ENCODE measurements around the gene HOXC13. TPM values are rescaled to one million over a fixed set of nuclear protein-coding genes. Genes with fewer than 3 reads are reported as not detected.

Gene HOXC13, protein sequence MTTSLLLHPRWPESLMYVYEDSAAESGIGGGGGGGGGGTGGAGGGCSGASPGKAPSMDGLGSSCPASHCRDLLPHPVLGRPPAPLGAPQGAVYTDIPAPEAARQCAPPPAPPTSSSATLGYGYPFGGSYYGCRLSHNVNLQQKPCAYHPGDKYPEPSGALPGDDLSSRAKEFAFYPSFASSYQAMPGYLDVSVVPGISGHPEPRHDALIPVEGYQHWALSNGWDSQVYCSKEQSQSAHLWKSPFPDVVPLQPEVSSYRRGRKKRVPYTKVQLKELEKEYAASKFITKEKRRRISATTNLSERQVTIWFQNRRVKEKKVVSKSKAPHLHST
- polyA plus RNA-seq (2013, experiment 1 of 2; ENCODE audit: insufficient read length), result not detected
- polyA plus RNA-seq (2013, experiment 2 of 2; ENCODE audit: insufficient read length), result not detected

DNA sequence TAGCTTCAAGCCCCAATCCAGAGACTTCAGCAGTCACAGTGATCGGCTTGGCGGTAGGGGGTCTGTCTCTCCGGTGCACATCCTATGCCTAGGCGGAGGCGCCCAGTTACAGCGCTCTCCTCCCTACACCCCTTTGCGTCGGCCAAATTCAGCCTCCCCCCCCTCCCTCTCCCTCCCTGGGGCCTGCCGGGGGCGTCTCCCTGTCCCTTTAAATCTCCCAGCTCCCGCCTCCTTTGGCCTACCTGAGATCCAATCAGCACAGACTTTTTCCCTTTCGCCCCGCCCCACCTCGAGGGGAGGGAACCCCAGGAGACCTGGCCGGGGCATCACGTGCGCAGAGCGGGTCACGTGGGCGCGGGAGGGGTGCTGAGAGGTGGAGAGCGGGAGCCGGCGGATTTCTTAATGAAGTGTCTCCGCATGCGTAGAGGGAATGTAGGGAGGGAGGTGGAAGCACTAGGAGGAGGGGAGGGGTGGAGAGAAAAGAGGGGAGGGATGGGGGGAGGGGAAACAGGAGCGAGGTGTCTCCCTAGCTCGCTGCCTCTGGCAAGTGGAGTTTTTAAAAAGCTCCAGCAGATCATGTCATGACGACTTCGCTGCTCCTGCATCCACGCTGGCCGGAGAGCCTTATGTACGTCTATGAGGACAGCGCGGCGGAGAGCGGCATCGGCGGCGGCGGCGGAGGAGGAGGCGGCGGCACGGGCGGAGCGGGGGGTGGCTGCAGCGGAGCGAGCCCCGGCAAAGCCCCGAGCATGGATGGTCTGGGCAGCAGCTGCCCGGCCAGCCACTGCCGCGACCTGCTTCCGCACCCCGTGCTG lies at the start of gene HOXC13:
Gene HOXC13, plus strand, starts transcription at position 506 of the 815 bp plus-strand sequence. Its CDS starts 76 bp downstream, at position 582.
- peak; percentile 9 for DNase-seq

DNA sequence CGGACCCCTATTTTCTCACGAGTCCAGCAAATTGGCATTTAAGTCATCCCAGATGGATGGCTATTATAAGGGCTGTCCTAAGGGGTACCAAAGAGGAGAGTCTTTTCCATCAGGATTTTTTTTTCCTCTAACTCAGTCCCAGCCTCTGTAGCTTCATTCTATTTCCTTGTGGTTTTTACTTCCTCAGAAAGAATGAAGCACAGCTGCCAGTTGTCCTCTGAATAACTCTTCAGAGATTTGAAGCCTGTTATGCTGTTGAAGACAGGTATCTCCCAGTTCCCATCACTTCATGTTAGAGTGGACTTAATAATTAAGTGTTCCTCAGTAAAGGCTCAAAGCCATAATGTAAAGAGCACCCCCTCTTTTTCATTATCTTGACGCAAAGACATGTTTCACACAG lies 48.5 kb upstream of the HOXC13 start:
- no peak for DNase-seq

DNA sequence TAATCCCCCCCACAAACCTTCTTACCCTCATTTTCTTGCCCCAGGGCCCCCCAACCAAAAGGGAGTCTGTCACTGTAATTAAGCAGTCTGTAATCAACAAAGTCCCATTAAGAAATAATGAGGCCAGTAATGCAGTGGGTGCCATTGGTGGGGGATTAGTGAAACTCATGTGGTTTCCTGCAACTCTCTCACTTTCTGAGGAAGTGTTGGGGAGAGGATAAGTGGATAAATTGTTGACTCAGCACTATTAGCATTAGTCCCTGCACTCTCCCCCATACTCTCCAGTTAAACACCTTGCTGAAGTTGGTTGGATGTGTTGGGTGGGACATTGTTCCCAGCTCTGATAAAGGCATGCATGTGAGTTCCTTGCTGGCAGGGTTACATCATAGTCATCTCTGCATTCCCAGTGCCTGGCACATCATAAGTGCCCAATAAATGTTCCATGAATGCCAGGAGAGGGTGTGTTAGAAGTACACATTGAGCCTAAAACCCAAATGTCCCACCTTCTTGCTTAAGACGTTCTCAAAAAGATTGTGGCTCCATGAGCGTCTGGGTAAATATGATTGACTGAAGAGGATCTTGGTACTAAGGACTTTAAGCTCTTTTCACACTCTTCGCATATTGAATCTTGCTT lies 45.8 kb upstream of the HOXC13 start:
- no peak for DNase-seq

DNA sequence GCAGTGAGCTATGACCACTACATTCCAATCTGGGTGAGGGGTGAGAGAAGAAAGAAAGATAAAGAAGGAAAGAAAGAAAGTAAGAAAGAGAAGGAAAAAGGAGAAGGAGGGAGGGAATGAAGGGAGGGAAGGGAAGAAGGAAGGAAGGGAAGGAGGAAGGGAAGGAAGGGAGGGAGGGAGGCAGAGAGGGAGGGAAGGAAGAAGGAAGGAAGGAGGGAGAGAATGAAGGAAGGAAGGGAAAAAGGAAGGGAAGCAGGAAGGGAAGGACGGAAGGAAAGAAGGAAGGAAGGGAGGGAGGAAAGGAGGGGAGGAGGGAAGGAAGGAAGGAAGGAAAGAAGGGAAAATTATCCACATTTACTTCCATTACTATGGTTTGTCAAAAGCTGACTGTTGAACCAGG lies 39.4 kb upstream of the HOXC13 start:
- DNase-seq, result no peak

DNA sequence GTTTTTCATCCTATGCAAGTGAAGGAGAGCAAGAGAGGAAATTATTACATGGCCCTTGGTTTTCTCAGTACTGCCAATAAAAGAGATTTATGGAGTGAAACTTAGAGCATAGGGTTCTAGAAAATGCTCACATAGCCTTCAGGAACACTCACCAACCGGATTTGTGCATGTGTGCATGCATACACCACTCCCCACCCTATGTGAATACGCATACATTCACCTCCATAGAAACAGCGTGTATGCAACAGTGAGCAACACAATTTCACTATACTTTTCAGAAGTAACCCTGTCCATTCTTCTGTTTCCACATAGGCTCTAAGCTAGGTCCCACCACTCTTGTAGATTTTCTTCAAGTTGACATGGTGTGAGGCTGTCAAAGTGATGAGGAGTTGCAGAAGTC lies 31.5 kb upstream of the HOXC13 start:
- DNase-seq, result no peak

DNA sequence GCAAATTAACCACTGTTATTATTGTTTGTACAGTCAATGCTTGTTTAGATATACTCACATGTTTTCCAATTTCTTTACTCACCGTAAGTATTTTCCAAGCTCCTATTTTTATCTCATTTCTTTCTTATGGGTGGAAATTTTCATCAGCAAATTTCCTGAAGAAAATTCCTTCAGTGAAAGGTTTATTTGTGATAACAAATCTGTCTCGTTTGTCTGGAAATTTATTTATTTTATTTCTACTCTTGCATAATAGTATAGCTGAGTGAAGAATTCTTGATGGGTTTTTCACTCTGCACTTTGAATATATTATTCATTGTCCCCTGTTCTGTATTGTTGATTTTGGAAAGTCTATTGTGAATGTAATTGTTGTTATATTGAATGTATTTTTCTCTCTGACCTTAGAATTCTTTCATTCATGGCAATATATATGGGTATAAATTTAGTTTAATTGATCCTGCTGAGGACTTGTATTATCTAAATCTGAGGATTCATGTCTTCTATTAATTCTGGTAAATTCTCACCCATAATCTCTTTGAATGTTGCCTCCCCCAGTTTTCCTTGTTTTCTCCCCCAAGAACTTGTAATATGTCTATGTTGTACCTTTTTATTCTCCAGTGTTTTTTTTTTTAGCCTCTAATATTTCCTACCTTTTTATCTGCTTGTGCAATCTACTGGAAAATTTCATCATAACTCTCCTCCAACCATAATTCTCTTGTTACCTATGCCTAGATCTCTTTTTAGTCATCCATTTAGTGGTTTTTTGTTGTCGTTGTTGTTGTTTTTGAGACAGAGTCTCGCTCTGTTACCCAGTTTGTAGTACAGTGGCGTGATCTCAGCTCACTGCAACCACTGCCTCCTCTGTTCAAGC lies 21.6 kb upstream of the HOXC13 start:
- DNase-seq, result no peak

DNA sequence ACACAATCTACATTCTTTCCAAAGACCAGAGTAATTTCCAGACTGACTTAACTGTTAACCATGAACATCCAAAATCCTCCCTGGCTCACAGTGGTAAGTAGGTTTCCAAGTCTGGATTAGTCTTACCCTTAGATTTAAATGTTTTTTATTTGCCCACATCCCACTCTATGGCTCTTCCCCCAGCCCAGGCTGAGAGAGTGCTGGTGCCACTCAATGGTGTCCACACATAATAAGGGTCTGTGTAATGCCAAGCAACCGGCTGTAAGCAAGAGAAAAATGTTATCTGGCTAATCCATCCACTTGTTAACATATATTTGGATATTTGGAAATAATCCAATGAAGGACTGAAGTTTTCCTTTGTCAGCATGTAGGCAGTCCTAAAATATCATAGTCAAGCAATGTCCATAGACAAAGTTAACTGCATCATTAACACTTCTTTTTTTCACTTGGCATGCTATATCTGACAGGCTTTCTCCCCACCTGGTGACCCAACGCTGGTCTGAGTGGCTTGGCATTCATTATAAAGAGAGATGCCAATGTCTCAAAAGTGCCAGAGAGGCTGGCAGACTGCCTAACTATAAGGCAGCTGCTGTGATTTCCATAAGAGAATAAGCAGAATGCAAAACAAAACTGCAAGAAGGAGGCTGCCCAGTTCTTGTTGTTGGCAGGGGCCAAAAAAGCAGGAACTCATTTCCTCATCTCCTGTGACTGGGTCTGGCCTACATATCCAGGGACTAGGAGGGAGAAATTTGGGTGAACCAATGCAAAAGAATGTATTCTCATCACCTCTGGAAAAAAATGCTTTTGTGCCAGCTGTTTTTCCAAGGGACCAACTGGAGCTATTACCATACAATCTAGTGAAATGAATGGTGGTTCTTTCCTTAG lies 13.9 kb upstream of the HOXC13 start:
- no peak for DNase-seq

DNA sequence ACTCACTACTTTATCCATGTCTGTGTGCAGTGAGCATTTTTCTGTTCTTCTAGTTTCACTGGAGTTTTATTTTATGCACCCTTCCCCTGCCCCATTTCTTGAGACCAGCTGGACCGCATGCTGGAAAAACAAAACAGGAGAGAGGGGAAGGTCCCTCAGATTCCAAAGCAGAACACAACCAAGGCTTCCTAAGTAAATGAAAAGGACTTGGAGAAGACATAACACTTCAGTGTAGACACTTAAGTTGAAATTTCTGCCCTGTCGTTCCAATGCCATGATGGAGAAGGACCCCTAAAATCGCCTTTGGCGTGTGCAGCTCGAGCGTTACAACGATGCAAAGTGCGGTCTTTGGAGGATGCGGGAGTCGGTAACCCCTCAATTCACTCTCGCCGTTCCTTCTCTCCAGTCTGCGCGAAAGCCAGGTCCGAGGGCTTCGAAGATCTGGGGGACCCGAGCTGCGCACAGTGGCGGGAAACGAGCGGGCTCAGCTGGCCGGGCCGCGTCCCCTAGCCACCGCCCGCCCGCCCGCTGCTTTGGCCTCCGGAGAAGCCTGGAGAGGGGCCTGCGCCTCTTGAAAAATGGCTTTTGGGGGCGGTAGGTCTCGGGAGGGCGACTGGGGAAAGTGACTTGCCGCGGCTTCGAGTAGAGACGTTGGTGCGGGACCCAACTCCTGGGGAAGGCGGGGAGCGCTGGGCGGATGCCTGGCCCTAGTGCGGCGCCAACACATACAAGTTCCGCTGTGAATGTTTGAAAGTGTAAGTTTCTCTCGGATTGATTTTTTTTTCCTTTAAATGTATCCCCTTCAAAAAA lies 11.2 kb upstream of the HOXC13 start:
- no peak for DNase-seq

DNA sequence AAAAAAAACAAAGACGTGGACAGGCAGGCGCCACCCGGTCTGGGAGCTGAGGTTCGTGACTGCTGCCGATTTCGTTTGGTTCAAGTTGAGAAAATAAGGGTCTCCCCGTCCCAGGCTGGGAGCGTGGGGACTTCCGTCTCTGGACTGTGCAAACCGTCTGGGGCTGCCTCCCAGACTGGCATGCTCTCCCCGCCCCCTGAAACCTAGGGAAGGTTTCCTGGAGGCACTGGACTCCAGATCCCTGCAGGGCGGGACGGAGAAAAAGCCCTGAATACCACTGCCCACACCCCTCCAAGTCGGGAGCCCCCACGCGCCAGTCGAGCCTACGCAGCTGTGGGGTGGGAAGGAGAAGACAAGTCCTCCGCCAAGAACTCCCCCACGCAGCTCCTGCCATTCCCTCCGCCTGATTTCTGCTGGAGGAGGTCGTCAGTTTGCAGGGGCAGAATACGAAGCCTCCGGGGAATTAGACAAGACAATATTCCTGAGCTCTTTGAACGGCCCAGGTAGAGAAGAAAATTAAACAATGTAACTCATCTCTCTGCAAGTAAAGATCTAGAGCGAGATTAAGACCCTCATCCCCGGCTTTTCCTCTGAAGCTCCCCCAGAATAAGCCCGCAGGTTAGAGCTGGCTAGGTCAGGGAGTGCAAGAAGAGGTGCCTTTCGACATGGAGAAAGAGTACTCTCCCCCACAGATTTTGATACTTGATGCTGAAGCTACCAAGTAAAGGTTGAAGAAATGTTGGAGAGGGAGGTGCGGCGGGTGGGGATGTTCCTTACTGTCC lies 10.4 kb upstream of the HOXC13 start:
- no peak for DNase-seq

DNA sequence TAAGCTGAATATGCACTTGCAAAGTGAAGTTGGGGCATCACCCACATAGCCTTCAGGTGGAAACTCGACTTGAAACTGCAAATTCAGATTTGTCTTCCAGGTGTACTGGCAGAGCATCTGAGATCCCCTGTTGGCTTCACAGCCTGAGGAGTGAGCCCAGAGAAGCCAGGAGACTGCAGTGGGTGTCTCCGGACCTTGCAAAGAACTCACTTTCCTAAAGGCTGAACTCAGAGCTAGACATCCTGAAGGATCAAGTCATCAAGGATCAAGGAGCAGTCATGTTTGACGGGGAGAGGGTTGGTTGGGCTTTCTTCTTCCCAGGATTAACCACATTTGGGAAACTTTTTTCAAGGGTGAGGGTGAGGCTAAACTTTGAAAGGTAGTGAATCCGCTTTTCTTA lies 9.1 kb upstream of the HOXC13 start:
- no peak for DNase-seq

DNA sequence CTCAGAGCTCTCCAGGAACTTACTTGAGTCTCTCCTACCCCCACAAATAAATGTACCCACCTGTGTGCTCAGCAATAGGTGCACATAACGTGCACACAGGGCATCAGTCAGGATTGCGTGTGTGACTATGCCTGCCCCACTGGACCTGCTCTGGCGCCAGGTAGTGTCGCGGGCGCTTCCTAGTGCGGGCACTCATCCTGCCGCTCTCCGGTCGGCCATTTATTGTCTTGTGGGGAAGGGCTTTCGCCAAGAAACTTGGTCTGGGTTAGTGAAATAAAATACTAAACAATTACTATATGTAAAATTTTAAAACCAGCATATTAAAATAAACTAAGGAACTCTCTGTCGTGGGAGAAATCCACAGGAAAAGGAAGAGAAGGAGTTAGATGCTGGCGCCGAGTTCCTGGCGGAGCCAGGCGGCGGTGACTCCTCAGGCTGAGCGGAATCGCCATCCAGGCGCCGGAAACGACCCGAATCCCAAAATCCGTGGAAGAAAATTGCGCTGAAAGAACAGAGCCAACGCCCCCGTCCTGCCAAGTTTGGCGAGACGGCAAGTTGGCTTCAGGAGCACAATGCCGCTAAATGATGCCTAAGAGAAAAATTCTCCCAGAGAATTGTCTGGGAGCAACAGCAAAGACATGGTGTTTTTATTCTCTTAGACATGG lies 7.9 kb upstream of the HOXC13 start:
- DNase-seq, result no peak

DNA sequence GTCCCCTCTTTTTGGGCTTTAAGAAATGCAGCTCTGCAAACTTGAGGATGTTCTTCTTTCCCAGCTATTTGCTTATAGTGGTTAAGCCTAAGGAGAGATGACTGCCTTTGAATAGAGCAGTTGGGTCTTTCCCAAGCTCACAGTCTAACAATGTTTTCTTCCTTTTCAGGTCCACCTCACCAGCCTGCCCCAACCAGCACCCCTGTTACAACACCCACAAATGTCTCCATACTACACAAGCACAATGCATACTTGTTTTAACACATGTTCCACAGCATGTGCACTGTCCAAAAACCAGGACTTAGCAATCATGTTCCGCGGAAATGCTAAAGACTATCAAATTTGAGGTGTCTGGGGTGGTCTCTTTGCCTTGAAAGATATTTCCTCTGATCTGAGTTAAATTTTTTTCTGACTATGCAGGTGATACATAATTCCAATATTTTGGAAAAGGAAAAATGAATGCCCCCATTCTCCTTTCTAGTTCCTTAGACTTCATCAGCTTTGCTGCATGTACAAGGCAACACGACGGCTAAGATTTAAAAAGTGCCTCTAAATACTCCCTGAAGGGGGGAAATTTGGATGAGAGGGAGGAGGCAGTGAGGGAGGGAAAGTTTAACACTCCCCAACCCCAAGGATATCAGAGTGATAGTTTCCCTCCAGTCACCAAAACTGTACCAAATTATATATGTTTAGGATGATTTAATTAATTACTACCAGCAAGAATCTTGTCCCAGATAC lies 6.6 kb upstream of the HOXC13 start:
- no peak for DNase-seq

DNA sequence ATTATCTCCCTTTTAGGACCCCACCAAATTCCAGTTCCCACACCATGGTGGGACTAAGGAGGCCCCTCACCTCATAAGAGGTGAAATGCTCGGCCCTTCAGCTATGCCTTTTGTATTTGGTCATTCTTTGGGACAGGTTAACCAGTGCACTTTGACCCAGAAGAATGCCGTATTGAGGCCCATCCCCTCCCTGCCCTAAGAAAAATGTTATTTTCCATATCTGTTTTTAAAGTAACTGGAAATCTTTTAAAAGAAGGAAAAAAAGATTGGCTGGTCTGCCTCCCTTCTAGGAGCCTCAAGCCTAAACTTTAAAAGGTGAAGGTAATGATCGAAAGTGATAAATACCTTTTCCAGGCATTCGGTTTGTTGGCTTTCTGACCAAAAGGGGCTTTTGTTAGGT lies 5.7 kb upstream of the HOXC13 start:
- DNase-seq, result no peak

DNA sequence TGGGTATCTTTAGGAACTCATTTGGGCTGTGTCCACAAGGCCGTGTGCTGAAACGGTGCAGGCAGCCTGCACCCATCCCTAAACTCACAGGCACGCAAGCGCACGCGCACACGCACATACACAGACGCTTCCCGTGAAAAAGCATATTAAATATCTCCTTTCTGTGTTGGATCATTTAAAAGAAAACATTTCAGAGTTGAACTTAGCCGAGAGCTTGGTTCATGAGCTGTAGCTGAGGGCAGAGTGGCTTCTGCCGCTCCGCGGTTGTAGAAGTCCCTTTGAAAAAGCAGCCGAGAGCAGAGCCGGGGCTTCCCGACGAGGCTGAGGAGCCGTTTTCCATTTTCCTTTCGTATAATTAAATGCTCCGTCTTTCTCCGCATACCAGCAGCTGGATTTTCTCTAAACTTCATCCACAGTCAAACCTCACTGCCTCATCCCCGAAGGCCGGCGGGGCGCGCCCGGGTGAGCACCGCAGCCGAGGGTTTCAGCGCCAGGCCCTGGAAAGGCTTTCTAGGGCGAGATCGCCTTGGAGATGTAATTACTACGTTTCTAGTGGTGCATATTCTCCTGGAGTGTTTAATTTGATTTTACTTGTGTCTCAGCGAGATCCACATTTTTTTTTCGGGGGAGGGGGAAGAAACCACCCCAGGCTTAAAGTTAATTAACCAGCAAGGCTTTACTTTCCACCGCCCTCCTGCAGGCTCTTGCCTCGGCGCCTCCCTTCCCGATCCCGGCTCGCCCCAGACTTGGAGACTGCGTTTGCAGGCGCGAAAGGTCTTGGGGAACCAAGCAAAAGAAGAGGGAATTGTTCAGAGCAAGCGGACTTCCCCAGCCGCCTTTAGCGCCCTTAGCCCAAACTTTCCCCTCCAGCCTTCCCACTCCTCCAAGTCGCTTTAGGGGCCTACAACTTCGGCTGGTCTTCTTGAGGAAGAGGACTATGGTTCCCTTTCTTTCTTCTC lies 3.0 kb upstream of the HOXC13 start:
- DNase-seq, result no peak

DNA sequence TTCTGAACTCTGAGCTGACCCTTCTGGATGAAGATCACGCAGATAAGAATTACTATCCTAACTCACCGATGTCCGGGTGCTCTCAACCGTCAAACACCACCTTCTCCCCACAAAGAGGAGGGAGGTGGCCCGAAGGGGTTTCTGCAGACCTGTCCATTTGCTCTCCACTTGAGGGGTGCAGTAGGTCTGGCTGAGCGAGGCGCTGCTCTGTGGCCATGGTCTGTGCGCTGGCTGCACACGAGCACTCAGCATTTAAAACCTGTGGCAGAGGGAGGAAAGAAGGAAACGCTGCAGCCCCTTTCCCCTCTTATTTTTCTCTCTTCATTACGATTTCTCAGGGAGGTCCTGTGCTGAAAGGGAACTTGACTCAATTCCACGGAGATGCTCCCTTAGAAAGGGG lies 1.5 kb upstream of the HOXC13 start:
- DNase-seq, result no peak

DNA sequence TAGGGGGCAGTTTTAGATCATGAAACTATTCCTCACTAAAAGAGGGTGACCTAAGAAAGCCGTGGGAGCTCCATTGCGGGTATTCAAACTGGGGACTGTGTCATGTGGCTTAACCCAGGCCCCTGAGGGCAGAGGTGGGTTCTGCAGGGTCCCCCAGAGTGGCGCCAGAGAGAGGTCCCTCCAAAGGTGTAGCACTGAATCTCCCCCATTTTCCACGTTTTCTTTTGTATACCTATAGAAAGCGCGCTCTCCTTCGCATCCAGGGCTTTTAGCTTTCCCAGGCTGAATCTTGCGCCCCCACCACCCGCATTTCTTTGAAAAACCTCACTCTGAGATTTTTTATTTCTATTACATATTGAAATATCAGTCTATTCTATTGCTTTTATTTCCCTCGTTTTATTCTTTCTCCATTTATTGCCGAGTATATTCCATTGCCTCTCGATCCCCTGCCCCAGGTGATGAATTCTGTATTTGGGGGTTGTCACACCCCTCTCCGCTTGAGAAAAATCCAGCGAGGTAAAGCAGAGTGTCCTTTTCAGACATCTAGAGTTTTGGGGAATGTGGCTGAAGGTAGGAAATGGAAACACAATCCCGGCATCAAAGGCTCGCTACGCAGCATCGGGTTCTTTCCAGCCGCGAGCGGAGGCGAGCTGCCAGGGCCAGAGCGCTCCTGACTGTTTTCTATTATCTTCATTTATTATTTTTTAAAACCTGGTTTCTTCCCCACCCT lies 870 bp upstream of the HOXC13 start:
- DNase-seq, result no peak

Measured in fibroblast of skin of scalp (primary cell).